Hepatocyte (in vitro differentiated cells): ENCODE results near the gene GK. TPM values are rescaled to one million over a fixed set of nuclear protein-coding genes. Genes with fewer than 3 reads are reported as not detected.

Experiments used
- DNase-seq: peaks from one replicate; pipeline ENCODE4 v3.0.0-alpha.2; 2016; ENCODE audit warnings: low spot score
- H2AFZ ChIP-seq: fragments of 200-600 bp; sonication (generic); 2 replicates; pipeline ENCODE4 v1.6.0; 2016; ENCODE audit warnings: antibody characterized with exemption, mild to moderate bottlenecking
- H3K27ac ChIP-seq: fragments of 200-600 bp; sonication (generic); 2 replicates; pipeline ENCODE4 v1.5.1; 2016; ENCODE audit warnings: mild to moderate bottlenecking
- H3K27me3 ChIP-seq: fragments of 200-600 bp; sonication (generic); 2 replicates; pipeline ENCODE4 v1.6.1; 2016
- H3K36me3 ChIP-seq: fragments of 200-600 bp; sonication (generic); replicated peaks from 2 replicates; pipeline ENCODE4 v1.5.1; 2016; ENCODE audit warnings: low read depth; ENCODE audit not compliant: insufficient read depth
- H3K4me1 ChIP-seq: fragments of 200-600 bp; sonication (generic); 2 replicates; pipeline ENCODE4 v1.5.1; 2016; ENCODE audit warnings: mild to moderate bottlenecking, moderate library complexity; ENCODE audit not compliant: insufficient read depth
- H3K4me2 ChIP-seq: fragments of 200-600 bp; sonication (generic); 2 replicates; pipeline ENCODE4 v1.6.0; 2016
- H3K4me3 ChIP-seq: fragments of 200-600 bp; sonication (generic); 2 replicates; pipeline ENCODE4 v1.5.1; 2016; ENCODE audit warnings: mild to moderate bottlenecking
- H3K79me2 ChIP-seq: fragments of 200-600 bp; sonication (generic); 2 replicates; pipeline ENCODE4 v1.6.0; 2017; ENCODE audit warnings: mild to moderate bottlenecking
- H3K9me2 ChIP-seq: fragments of 200-600 bp; sonication (generic); replicated peaks from 2 replicates; pipeline ENCODE4 v1.6.0; 2017; ENCODE audit warnings: mild to moderate bottlenecking; ENCODE audit not compliant: insufficient read depth
- H3K9me3 ChIP-seq: fragments of 200-600 bp; sonication (generic); 2 replicates; pipeline ENCODE4 v1.5.1; 2016; ENCODE audit warnings: low read depth, mild to moderate bottlenecking
- H4K20me1 ChIP-seq: fragments of 200-600 bp; sonication (generic); 2 replicates; pipeline ENCODE4 v1.6.0; 2016; ENCODE audit warnings: mild to moderate bottlenecking; ENCODE audit not compliant: insufficient read depth, poor library complexity, severe bottlenecking
- CTCF ChIP-seq: fragments of 200-600 bp; sonication (generic); IDR thresholded peaks from 2 replicates; pipeline ENCODE4 v1.5.1; 2016; ENCODE audit warnings: antibody characterized with exemption, mild to moderate bottlenecking; ENCODE audit not compliant: poor library complexity
- EZH2 ChIP-seq: fragments of 200-600 bp; sonication (generic); IDR thresholded peaks from 2 replicates; pipeline ENCODE4 v1.6.1; 2016; ENCODE audit warnings: antibody characterized with exemption, mild to moderate bottlenecking, borderline replicate concordance
- EZH2phosphoT487 ChIP-seq: fragments of 200-600 bp; sonication (generic); IDR thresholded peaks from one replicate; pipeline ENCODE4 v1.6.1; 2018; ENCODE audit warnings: antibody characterized with exemption, mild to moderate bottlenecking, low read depth, moderate library complexity; ENCODE audit not compliant: unreplicated experiment, severe bottlenecking
- WGBS: methylation state at CpG from one replicate; pipeline ENCODE4 v1.1.6; 2016; ENCODE audit warnings: low lambda C conversion rate; ENCODE audit errors: missing lambda C conversion rate; 5-methylcytosine and 5-hydroxymethylcytosine counted together
- polyA plus RNA-seq: library from polyadenylated mRNA; unstranded; fragments of >200 nt; fragmentation: Nextera tagmentation; extraction: Ambion mirVana; gene quantifications from 2 replicates; pipeline ENCODE4 v1.2.1, GENCODE V29; 2016
- total RNA-seq: library from RNA; depleted of rRNA; stranded (reverse); fragments of >200 nt; gene quantifications from 2 replicates; pipeline ENCODE4 v1.2.3, GENCODE V29; 2014

Gene GK
- total and polyA plus RNA-seq, 2 experiments from 2014 or later, result 18.5 to 30.3 TPM

- Histone ChIP-seq H3K36me3 (no peaks in the 10 kb centered on the region), H3K4me3 (no peak overlapping the region), H3K9me2 (no peaks in the 10 kb centered on the region), H3K27ac (peak overlapping the region; percentile 46), H3K79me2 (no peaks in the 10 kb centered on the region), H4K20me1 (no peaks in the 10 kb centered on the region), H3K4me2 (peak overlapping the region; percentile 8), H2AFZ (no peak overlapping the region), H3K27me3 (no peaks in the 10 kb centered on the region), H3K9me3 (no peaks in the 10 kb centered on the region), H3K4me1 (peaks cover 3% of the 10 kb centered on the region)
- no peak for TF ChIP-seq CTCF
- no peak for TF ChIP-seq EZH2phosphoT487
- no peak for TF ChIP-seq EZH2
- WGBS, result 67% methylated on average over 6 of the region's 6 CpGs
- no peak for DNase-seq
Measured at GRCh38 chrX:30679369-30679768, 26.1 kb downstream of the GK start.

GRCh38 chrX:30680618-30681017 is 27.4 kb downstream of the GK start:
- Histone ChIP-seq H3K4me2 (no peak overlapping the region), H3K79me2 (no peaks in the 10 kb centered on the region), H3K27ac (peak overlapping the region; percentile 27), H3K4me1 (peaks cover 3% of the 10 kb centered on the region), H3K4me3 (no peak overlapping the region), H4K20me1 (no peaks in the 10 kb centered on the region), H3K9me3 (no peaks in the 10 kb centered on the region), H3K36me3 (no peaks in the 10 kb centered on the region), H3K9me2 (no peaks in the 10 kb centered on the region), H3K27me3 (no peaks in the 10 kb centered on the region), H2AFZ (no peak overlapping the region)
- DNase-seq, result no peak
- TF ChIP-seq EZH2 (no peak), CTCF (no peak), EZH2phosphoT487 (no peak)
- 54% methylated on average over 1 of the region's 1 CpG for WGBS

GRCh38 chrX:30688641-30689040 is 35.4 kb downstream of the GK start:
- no peaks in the 10 kb centered on the region for H3K9me2 ChIP-seq

More at GRCh38 chrX:30688641-30689040, 35.4 kb downstream of the GK start:
- Histone ChIP-seq H3K36me3 (no peaks in the 10 kb centered on the region), H3K4me3 (no peak overlapping the region), H4K20me1 (no peaks in the 10 kb centered on the region), H3K27me3 (no peaks in the 10 kb centered on the region), H3K4me1 (no peaks in the 10 kb centered on the region), H3K27ac (no peak overlapping the region), H3K4me2 (no peak overlapping the region), H3K79me2 (no peaks in the 10 kb centered on the region), H2AFZ (no peak overlapping the region), H3K9me3 (no peaks in the 10 kb centered on the region)
- TF ChIP-seq CTCF (no peak), EZH2 (no peak), EZH2phosphoT487 (no peak)
- DNase-seq, result no peak
- WGBS, result 45% methylated on average over 2 of the region's 2 CpGs
